B cell (primary cell): ENCODE results near the gene GTPBP3.

Experiments
- EZH2 ChIP-seq: IDR thresholded peaks from 2 replicates; pipeline ENCODE4 v1.6.1; 2012; ENCODE audit warnings: borderline replicate concordance, low read depth, mild to moderate bottlenecking, moderate library complexity, low read length; ENCODE audit not compliant: insufficient read depth, poor library complexity, severe bottlenecking
- TF ChIP-seq, protein P1 (sequence below): fragments of 200-600 bp; IDR thresholded peaks from one replicate; pipeline ENCODE4 v1.8.0; 2022; ENCODE audit warnings: antibody characterized with exemption, mild to moderate bottlenecking

DNA sequence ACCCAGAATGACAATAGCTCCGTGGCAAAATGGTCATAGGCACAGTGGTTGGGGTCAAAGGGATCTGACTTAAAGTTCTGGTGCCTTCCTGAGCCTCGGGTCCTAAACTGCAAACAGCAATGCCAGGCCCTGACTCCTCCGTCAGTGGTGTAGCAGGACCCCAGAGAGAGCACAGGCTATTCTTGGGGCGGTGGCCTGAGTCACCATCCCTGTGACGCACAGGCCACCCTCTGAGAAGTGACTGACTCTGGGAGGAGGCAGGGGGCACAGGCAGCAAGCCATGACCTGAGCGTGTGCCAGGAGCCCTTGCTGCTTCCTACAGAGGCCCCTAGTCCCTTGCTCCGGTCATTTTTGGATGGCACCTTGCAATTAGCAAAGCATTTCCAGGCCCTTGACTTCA lies 21.0 kb downstream of the GTPBP3 start:
- TF ChIP-seq, protein P1, sequence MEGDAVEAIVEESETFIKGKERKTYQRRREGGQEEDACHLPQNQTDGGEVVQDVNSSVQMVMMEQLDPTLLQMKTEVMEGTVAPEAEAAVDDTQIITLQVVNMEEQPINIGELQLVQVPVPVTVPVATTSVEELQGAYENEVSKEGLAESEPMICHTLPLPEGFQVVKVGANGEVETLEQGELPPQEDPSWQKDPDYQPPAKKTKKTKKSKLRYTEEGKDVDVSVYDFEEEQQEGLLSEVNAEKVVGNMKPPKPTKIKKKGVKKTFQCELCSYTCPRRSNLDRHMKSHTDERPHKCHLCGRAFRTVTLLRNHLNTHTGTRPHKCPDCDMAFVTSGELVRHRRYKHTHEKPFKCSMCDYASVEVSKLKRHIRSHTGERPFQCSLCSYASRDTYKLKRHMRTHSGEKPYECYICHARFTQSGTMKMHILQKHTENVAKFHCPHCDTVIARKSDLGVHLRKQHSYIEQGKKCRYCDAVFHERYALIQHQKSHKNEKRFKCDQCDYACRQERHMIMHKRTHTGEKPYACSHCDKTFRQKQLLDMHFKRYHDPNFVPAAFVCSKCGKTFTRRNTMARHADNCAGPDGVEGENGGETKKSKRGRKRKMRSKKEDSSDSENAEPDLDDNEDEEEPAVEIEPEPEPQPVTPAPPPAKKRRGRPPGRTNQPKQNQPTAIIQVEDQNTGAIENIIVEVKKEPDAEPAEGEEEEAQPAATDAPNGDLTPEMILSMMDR, result no peak
- no peak for TF ChIP-seq EZH2
